Right renal pelvis (tissue), 4 donors: ENCODE data around the gene KDM4C. TPM values are rescaled to one million over a fixed set of nuclear protein-coding genes. Genes with fewer than 3 reads are reported as not detected.
"Not testable (repeated sequence)": the region's sequence is repeated elsewhere in the genome, so short reads cannot be mapped to it uniquely, and the experiment has no call there.

Experiments used
- DNase-seq, 4 donors: peaks; one replicate each; pipeline ENCODE4 v3.0.0-alpha.2; 2013; ENCODE audit warnings: low read depth in 4 of 4, low spot score in 3 of 4, missing footprints in 1 of 4
- polyA plus RNA-seq, 4 donors: library from polyadenylated mRNA; unstranded; fragments of 120-200 nt; gene quantifications; one replicate each; pipeline ENCODE4 v1.2.1, GENCODE V29; 2013; ENCODE audit not compliant: insufficient read length in 4 of 4

KDM4C gene
- polyA plus RNA-seq, 4 donors: 14.9 to 18.4 (median 15.9) TPM

DNA sequence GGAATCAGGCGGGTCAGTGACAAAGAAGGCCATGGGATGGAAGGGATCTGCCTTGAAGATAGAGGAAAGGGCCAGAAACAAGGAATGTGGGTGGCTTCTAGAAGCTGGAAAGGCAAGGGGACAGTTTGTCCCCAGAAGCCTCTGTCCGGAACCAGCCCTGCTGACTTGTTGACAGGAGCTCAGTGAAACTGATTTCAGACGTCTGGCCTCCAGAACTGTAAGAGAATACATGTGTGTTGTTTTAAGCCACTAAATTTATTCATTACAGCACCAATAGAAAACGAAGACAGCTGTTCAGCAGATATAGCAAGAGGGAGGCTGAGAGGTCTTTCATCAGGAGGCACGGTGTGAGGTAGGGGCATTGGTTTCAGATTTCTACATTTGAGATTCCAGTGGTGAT is 422.5 kb downstream of the KDM4C start:
- no peak for DNase-seq

DNA sequence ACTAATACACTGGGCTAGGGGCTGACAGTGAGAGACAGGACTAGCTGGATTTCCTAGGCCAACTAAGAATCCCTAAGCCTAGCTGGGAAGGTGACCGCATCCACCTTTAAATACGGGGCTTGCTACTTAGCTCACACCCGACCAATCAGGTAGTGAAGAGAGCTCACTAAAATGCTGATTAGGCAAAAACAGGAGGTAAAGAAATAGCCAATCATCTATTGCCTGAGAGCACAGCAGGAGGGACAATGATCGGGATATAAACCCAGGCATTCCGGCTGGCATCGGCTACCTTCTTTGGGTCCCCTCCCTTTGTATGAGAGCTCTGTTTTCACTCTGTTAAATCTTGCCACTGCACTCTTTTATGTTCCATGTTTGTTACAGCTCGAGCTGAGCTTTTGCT is 425.4 kb downstream of the KDM4C start:
- not testable (repeated sequence) for DNase-seq

DNA sequence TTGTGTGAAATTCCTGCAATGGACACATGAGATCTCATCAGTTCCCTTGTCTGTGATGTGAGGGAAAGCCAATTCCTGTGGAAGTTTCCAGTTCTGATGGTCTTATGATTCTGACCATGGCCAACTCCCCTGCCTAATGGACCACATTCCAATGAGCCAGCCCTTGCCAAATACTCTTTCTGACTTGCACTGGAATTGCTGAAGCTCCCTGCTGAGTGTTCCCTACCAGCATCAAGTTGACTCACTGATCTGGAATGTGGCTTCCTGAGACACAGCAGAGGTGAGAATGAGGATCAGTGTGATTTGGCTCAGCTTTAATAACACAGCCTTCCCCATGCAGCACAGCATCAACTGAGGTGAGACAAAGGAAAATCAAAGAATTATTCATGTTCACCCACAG is 427.8 kb downstream of the KDM4C start:
- DNase-seq: no peak

DNA sequence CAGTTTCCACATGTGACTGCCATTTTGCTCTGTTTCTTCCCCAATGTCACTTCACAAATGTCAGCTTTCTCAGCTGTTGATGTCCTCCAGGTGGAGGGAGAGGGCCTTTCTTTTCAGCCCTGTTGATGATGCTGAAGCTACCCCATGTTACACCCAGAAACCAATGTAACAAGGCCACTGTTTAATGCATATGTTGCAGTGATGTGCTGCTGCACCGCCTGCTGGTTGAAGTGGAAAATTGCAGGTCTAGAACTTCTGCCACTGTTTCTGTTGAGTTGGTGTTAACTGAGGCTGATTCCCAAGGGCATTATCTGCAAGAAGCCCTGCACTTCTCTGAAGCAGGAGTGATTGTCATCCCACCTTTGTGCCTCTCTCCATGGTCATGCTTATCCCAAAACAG is 428.4 kb downstream of the KDM4C start:
- DNase-seq: no peak

DNA sequence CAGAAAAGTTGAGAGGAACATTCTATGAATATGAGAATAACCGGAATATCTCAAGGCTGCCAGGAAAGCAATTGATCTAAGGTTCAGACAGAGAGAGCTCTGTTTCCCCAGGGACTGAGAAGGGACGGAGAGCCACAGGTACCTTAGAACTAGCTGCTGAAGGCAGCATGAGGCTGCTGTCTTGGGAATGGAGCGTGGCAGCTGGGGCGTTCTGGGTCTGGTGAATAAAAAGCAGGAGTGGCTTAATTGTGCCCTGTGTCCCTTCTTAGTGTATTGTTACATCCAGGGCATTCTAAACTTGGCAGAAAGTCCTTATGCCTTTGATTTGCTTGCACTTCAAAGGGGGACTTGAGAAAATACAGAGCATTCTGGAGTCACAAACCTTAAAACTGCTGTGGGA is 434.5 kb downstream of the KDM4C start:
- DNase-seq: no peak

DNA sequence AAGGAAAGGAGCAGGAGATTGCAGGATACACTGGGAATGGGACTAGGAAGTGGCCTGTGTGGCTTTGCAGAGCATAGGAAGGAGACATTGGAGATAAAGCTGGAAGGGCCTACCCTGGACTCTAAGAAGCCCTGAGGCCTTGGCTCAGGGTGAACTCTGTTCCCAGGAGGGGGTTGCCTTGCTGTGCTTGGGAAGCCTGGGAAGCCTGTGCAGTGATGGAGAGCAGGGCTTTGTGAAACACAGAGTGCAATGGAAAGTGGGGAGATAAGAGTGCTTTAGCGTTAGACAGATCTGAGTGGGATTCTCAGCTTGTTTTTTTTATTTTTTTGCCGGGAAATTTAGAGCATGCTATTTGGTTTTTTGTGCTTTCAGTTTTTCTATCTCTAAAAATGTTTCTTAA is 437.8 kb downstream of the KDM4C start:
- no peak for DNase-seq

DNA sequence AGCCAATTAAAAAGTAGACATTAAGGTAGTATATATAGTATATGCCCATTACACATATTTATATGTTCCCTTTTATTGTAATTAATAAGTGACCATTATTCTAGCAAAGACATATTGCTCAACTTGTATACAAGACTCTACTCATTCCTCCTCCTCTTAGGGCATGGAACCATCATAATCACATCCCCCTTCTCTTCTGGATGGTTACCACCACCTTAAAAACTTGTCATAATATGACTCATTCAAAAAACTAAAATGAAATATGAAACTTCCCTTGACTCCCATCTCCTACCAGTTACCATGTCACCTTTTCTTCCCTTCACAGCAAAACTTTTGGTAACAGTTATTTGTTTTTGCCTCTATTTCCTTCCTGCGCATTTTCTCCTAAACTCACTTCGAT is 438.7 kb downstream of the KDM4C start:
- DNase-seq: no peak

DNA sequence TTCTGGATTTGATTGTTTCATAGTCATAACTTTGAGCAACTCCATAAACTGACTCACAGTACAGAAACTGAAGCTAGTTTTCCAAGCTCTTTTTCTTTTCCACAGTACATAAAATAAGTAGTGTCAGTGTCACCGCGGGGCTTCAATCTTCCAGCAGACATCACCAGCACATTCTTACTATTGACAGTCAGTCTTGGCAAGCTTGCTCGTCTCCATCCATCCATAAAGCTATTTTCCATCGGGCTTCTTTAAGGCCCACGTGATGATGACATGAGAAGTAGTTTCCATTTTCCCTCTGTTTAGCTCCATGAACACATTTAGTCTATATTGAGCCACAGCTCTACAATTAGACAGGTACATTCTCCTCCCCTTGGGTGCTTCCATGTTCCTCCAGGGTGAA is 443.4 kb downstream of the KDM4C start:
- no peak for DNase-seq

DNA sequence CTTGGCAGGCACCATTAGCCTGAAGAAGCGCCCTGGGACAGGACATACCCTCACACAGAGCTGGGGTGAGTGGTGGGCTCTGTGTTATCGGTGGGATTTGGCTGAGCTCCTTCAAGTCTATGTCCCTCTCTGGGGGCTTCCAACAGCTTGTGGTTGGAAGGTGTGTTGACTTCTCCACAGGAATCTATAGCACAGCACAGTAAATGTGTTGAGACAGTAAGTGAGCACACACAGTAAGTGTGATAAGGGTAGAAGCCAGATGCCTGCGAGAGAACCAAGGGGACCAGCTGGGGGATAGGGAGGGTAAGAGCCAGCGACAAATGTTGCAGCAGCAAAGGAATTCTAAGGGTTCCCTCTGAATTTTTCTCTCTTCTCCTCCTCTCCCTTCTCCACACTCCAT is 448.0 kb downstream of the KDM4C start:
- DNase-seq: no peak

DNA sequence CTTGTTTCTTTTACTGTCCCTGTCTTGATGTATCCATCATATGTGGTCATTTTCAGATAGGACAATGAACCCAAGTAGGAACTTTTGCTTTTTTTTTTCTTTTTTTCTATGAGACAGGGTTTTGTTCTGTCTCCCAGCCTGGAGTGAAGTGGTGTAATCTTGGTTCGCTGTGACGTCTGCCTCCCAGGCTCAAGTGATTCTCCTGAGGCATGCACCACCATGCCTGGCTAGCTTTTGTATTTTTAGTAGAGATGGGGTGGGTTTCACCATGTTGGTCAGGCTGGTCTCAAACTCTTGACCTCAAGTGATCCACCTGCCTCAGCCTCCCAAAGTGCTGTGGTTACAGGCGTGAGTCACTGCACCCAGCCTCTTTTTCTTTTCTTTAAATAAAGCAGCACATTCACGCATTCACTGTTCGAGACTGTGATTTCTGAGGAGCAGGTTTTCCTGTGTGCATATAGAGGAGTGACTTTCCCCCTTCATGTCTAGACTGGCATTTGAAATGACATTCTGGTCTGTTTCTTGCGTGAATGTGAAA is 448.5 kb downstream of the KDM4C start:
- no peak for DNase-seq

DNA sequence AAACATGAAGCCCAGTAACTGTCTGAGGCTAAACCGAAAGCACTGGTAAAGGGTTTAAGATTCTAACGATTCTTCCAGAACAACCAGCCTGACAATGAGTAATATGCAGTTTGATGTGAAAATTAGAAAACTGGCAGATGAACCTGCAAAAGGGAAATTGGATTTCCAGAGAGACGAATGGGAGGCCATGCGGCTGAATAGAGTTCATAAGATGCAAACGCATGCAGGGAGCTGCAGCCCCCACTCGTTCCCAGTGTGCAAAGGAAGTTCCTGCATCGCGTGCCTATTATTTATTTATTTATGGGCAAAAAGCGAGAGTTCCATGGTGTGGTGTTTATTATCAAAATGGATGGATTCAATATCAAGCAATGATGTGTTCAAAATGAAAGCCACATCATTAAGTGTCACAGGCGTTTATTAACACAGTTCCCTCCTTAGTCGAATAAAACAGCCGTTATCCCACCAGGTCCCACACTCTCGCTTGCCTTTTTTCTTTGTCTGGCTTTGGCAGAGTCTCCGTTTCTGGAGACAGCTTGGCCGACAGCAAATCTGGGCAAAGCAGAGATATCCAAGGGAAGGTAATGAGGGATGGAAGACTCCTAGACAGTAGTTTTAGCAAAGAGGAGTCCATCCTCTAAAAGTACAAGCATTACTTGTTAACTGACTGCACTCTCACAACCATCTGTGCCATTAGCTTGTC is 451.4 kb downstream of the KDM4C start:
- DNase-seq: no peak

DNA sequence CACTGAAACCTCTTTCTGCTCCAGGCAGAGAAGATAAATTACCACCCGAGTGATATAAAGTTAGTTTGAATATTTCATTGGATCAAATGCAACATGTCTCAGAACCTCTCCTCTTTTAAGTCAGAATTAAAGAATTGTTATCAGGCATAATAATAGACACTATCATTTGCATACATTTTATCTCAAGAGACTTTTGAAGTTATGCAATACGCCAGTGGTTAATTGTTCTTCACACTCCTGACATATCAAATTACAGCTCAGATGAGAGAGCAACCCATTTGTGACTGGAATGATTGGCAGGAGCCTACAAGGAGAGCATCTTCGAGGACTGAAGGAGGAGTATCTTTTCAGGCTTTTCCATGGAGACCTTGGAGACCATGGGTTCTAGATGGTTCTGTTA is 452.2 kb downstream of the KDM4C start:
- no peak for DNase-seq

DNA sequence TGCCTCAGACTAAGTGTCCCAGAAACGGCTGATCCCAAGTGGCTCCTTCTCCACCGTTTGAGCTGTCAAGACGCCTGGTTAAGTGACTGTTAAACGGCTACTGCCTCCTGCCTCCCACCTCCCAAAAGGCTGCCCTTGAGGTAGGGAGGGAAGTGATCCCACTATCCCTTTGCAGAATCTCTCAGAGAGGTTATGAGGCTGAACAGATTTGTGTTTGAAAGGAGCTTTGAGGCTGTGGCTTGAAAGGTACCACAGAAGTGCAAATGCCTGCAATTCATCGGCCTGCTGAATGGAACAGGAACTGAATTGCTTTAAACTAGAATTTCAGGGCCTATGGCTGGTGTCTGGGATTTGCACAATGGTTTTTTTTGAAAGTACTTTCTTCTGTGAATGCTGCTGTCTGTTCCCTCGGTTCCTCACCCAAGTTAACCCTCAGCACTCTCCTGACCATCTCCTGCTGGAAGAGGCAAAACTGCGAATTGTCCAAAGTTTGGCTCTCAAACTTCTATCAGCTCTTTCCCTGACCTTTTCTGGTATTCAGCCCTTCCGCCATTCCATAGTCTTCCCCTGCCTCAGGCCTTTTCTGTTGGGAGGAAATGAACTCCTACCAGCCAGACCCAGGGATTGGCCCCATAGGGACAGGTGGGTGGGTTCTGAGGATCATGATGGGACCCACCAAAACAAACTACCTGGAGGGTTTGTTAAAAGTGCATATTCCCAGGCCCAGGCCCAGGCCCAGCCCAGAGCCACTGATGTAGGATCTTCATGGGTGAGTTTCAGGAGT is 453.3 kb downstream of the KDM4C start:
- DNase-seq: peak in 1 of 4 donors; percentile 20

DNA sequence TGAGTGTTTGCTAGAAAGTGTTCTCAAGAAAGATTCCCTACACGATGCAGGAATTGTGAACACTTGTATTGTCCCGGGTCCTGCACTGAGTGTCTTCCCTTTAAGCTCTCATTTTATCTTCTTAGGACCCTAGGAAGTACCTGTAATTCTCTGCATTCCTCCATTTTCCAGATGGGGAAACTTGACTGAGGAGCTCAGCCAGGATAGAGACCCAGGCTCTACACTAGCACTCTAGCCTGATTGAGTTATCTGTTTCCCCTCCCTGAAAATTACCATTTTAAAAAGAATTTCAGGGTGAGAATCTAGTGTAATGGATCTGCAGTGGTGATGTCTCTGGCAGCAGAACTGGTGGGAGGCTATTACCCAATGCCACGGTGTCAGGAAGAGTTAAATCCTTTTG is 453.9 kb downstream of the KDM4C start:
- no peak for DNase-seq

DNA sequence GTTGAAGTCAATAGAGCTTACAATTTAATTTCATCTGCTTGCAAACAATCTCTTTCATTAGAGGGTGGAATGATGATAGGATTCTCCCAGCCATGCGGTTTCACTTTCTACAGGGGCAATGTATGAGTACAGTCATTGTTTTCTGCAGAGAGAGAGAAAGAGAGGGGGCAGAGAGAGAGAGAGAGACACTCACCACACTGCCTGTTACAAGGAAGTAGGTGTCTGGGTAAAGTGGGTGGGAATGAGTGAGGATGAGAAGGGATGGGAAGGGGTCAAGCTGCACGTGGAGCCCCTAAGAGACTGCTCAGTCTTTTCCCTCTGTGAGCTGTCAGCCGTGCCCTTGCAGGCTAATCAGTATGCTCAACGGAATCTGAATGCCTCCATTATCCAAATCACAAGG is 454.3 kb downstream of the KDM4C start:
- no peak for DNase-seq

DNA sequence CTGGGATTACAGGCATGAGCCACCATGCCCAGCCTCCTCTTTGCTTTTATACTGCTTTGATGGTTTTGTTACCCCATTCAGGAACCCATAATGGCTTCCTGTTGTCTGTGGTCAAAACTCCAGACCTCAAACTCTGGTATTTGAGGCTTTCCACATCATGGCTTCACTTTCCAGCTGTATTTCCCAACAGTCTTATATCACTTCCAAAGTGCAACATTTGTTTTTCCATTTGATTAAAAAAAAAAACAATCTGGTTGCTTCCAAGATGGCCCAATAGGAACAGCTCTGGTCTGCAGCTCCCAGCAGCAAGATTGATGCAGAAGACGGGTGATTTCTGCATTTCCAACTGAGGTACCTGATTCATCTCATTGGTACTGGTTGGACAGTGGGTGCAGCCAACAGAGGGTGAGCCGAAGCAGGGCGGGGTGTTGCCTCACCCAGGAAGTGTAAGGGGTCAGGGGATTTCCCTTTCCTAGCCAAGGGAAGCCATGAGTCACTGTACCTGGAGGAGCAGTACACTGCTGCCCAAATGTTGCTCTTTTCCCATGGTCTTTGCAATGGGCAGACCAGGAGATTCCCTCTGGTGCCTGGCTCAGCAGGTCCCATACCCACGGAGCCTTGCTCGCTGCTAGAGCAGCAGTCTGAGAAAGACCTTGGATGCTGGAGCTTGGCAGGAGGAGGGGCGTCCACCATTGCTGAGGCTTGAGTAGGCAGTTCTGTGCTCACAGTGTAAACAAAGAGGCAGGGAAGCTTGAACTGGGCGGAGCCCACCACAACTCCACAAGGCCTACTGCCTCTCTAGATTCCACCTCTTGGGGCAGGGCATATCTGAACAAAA is 458.4 kb downstream of the KDM4C start:
- DNase-seq: no peak

DNA sequence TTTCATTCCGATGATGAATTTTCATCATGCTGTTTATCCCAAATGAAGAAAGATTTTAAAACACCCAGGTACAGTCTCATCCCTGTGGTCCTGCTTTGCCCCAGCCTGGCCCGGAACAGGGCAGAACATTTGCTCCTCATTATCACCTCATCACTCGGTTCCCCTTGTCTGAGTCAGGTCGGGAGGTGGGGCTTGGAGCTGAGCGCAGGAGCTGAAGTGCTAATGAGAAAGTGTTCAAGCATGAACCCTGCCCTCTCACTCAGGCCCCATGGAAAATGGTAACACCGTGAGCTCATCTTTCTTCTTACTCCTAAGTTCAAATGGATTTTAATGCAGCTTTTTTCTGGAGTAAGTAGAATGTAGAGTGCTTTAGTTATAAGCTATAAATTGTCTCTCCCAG is 466.2 kb downstream of the KDM4C start:
- DNase-seq: peak in 2 of 4 donors; percentile 7 to 27
